GM23248 (cell line): ENCODE results near the gene FSIP2. TPM values are rescaled to one million over a fixed set of nuclear protein-coding genes. Genes with fewer than 3 reads are reported as not detected.

Experiments used
- DNase-seq: peaks from one replicate; pipeline ENCODE4 v3.0.0-alpha.2; 2015
- H2AFZ ChIP-seq: fragments of 200-600 bp; sonication (generic); 2 replicates; pipeline ENCODE4 v1.6.1; 2016; ENCODE audit warnings: antibody characterized with exemption
- H3F3A ChIP-seq: fragments of 200-600 bp; sonication (generic); 2 replicates; pipeline ENCODE4 v1.6.1; 2016; ENCODE audit warnings: mild to moderate bottlenecking, antibody characterized with exemption, mixed run types; ENCODE audit not compliant: insufficient read depth
- H3K27ac ChIP-seq: fragments of 200-600 bp; sonication (generic); 2 replicates; pipeline ENCODE4 v1.5.1; 2016; ENCODE audit warnings: mild to moderate bottlenecking
- H3K27me3 ChIP-seq: fragments of 200-600 bp; sonication (generic); replicated peaks from 2 replicates; pipeline ENCODE4 v1.6.1; 2016; ENCODE audit warnings: mild to moderate bottlenecking; ENCODE audit not compliant: insufficient read depth
- H3K36me3 ChIP-seq: fragments of 200-600 bp; sonication (generic); 2 replicates; pipeline ENCODE4 v1.6.1; 2016; ENCODE audit warnings: low read depth, mild to moderate bottlenecking
- H3K4me1 ChIP-seq: fragments of 200-600 bp; sonication (generic); 2 replicates; pipeline ENCODE4 v1.6.1; 2016; ENCODE audit warnings: mild to moderate bottlenecking; ENCODE audit not compliant: insufficient read depth
- H3K4me2 ChIP-seq: fragments of 200-600 bp; sonication (generic); one replicate; pipeline ENCODE4 v1.6.1; 2016; ENCODE audit warnings: mild to moderate bottlenecking; ENCODE audit not compliant: unreplicated experiment
- H3K4me3 ChIP-seq: fragments of 200-600 bp; sonication (generic); 2 replicates; pipeline ENCODE4 v1.5.1; 2016; ENCODE audit warnings: mild to moderate bottlenecking
- H3K79me2 ChIP-seq: fragments of 200-600 bp; sonication (generic); 2 replicates; pipeline ENCODE4 v1.6.1; 2016; ENCODE audit warnings: mild to moderate bottlenecking; ENCODE audit not compliant: insufficient read depth
- H3K9ac ChIP-seq: fragments of 200-600 bp; sonication (generic); 2 replicates; pipeline ENCODE4 v1.6.1; 2016; ENCODE audit warnings: mild to moderate bottlenecking
- H3K9me2 ChIP-seq: fragments of 200-600 bp; sonication (generic); 2 replicates; pipeline ENCODE4 v1.6.1; 2016; ENCODE audit warnings: mixed run types, mild to moderate bottlenecking, moderate library complexity; ENCODE audit not compliant: insufficient read depth
- H3K9me3 ChIP-seq: fragments of 200-600 bp; sonication (generic); one replicate; pipeline ENCODE4 v1.6.1; 2017; ENCODE audit warnings: low read depth
- H4K20me1 ChIP-seq: fragments of 200-600 bp; sonication (generic); 2 replicates; pipeline ENCODE4 v1.6.0; 2016; ENCODE audit not compliant: insufficient read depth
- EZH2 ChIP-seq: fragments of 200-600 bp; sonication (generic); IDR thresholded peaks from 2 replicates; pipeline ENCODE4 v1.6.1; 2018; ENCODE audit warnings: antibody characterized with exemption, mild to moderate bottlenecking; ENCODE audit not compliant: insufficient read depth, poor library complexity, severe bottlenecking
- EZH2phosphoT487 ChIP-seq: fragments of 200-600 bp; sonication (generic); IDR thresholded peaks from 2 replicates; pipeline ENCODE4 v1.6.1; 2018; ENCODE audit warnings: antibody characterized with exemption, moderate library complexity, mild to moderate bottlenecking, low read depth; ENCODE audit not compliant: insufficient read depth
- WGBS, 2 experiments: methylation state at CpG; one replicate each; pipeline ENCODE4 v1.1.6; 2015 to 2017; ENCODE audit warnings: low lambda C conversion rate in 2 of 2, low coverage in 1 of 2; ENCODE audit errors: missing lambda C conversion rate in 2 of 2; 5-methylcytosine and 5-hydroxymethylcytosine counted together
- in situ Hi-C: fragments of 300-500 bp; cut with MboI; formaldehyde crosslinking; loops from 2 replicates; pipeline ENCODE4 v1.15.0; 2020
- polyA plus RNA-seq: library from polyadenylated mRNA; unstranded; fragments of >200 nt; fragmentation: Nextera tagmentation; extraction: Ambion mirVana; gene quantifications from 2 replicates; pipeline ENCODE4 v1.2.1, GENCODE V29; 2016
- total RNA-seq: library from RNA; depleted of rRNA; stranded (reverse); fragments of >200 nt; shearing (Covaris generic); gene quantifications from 2 replicates; pipeline ENCODE4 v1.2.3, GENCODE V29; 2014

The FSIP2 gene
- total and polyA plus RNA-seq, 2 experiments from 2014 or later: not detected

DNA sequence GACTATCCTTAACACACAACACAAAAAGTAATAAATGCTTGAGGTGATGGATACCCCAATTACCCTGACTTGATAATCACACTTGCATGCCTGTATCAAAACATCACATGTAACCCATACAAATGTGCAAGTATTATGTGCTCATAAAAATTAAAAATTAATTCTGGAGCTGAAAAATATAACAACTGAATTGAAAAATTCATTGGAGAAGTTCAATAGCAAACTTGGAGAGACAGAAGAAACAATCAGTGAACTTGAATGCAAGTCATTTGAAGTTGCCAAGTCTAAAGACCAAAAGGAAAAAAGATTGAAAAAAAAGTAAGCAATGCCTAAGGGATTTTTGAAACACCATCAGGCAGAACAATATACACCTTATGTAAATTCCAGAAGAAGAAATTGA lies 79.4 kb downstream of the FSIP2 start:
- H3K4me1 ChIP-seq: no peaks in the 10 kb centered on the region
- H3K27ac ChIP-seq: no peak overlapping the region
- no peaks in the 10 kb centered on the region for H3K36me3 ChIP-seq
- in situ Hi-C loops: no loop called here
- no peaks in the 10 kb centered on the region for H3K9me2 ChIP-seq
- no peak for TF ChIP-seq EZH2phosphoT487
- no peak for TF ChIP-seq EZH2
- no peaks in the 10 kb centered on the region for H4K20me1 ChIP-seq
- H3K27me3 ChIP-seq: no peaks in the 10 kb centered on the region
- no peak overlapping the region for H3K4me3 ChIP-seq
- H3K9me3 ChIP-seq: peaks cover 5% of the 10 kb centered on the region
- H3K9ac ChIP-seq: no peak overlapping the region
- H3F3A ChIP-seq: no peaks in the 10 kb centered on the region
- no peaks in the 10 kb centered on the region for H3K79me2 ChIP-seq
- no peak overlapping the region for H3K4me2 ChIP-seq
- no peak for DNase-seq
- no peak overlapping the region for H2AFZ ChIP-seq

DNA sequence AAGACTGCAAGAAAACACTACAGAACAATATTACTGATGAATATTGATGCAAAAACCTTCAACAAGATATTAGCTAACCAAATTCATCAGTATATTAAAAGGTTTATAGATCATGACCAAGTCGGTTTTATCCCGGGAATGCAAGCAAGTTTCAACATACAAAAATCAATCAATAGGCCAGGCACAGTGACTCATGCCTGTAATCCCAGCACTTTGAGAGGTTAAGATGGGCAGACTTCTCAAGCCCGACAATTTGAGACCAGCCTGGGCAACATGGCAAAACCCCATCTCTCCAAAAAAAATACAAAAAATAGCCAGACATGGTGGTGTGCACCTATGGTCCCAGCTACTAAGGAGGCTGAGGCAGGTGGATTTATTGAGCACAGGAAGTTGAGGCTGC lies 82.9 kb downstream of the FSIP2 start:
- in situ Hi-C loops: no loop called here
- WGBS, 2 experiments: 31 to 35% methylated on average over 3 of the region's 3 CpGs
- Histone ChIP-seq H3K4me3 (no peak overlapping the region), H3K36me3 (no peaks in the 10 kb centered on the region), H3K4me2 (no peak overlapping the region), H3K9me2 (no peaks in the 10 kb centered on the region), H3F3A (no peaks in the 10 kb centered on the region), H3K27me3 (no peaks in the 10 kb centered on the region), H3K27ac (no peak overlapping the region), H3K79me2 (no peaks in the 10 kb centered on the region), H4K20me1 (no peaks in the 10 kb centered on the region), H3K9ac (no peak overlapping the region), H3K4me1 (no peaks in the 10 kb centered on the region), H3K9me3 (peaks cover 5% of the 10 kb centered on the region), H2AFZ (no peak overlapping the region)
- TF ChIP-seq EZH2phosphoT487 (no peak), EZH2 (no peak)
- no peak for DNase-seq

DNA sequence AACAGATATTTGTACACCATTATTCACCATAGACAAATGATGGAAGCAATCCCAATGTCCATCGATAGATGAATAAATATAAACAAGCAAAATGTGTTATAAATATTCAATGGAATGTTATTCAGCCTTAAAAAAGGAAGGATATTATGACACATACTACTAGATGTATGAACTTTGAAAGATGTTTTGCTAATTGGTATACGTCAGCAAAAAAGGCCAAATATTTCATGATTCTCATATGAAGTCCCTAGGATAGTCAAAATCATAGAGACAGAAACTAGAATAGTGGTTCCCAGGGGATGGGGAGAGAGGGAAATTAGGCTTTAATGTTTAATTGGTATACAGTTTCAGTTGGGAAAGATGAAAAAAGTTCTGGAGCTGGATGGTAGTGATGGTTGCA lies 85.2 kb downstream of the FSIP2 start:
- H3K27me3 ChIP-seq: no peaks in the 10 kb centered on the region
- H3K9me3 ChIP-seq: no peaks in the 10 kb centered on the region
- no peak overlapping the region for H2AFZ ChIP-seq
- H3K9ac ChIP-seq: no peak overlapping the region
- no peaks in the 10 kb centered on the region for H3K9me2 ChIP-seq
- H4K20me1 ChIP-seq: no peaks in the 10 kb centered on the region
- no peaks in the 10 kb centered on the region for H3F3A ChIP-seq
- H3K27ac ChIP-seq: no peak overlapping the region
- H3K4me2 ChIP-seq: no peak overlapping the region
- no peaks in the 10 kb centered on the region for H3K4me1 ChIP-seq
- in situ Hi-C loops: no loop called here
- TF ChIP-seq EZH2: no peak
- TF ChIP-seq EZH2phosphoT487: no peak
- no peak for DNase-seq
- no peak overlapping the region for H3K4me3 ChIP-seq
- H3K79me2 ChIP-seq: no peaks in the 10 kb centered on the region
- WGBS, 2 experiments: 39% methylated on average over 2 of the region's 2 CpGs
- H3K36me3 ChIP-seq: no peaks in the 10 kb centered on the region

DNA sequence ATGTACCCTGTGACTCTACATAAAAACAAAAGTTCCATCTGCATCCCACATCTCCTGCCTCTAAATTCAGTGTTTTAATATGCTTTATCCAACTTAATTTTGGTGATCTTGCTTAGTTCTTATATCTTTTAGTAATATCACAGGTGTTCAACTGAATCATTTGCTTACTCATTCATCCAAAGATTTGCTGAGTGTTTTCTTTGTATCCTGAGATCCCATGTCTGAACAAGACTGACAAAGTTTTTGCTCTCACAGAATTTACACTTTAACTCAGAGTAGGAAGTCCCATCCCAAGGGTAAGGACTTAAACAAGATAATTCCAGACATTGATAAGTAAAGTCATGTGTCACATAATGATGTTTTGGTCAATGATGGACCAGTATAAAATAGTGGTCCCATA lies 87.0 kb downstream of the FSIP2 start:
- Histone ChIP-seq H3K9me2 (no peaks in the 10 kb centered on the region), H3F3A (no peaks in the 10 kb centered on the region), H3K4me2 (no peak overlapping the region), H2AFZ (no peak overlapping the region), H3K27me3 (no peaks in the 10 kb centered on the region), H3K4me3 (no peak overlapping the region), H3K9ac (no peak overlapping the region), H4K20me1 (no peaks in the 10 kb centered on the region), H3K27ac (no peak overlapping the region), H3K36me3 (no peaks in the 10 kb centered on the region), H3K9me3 (no peaks in the 10 kb centered on the region), H3K79me2 (no peaks in the 10 kb centered on the region), H3K4me1 (no peaks in the 10 kb centered on the region)
- in situ Hi-C loops: no loop called here
- no peak for DNase-seq
- TF ChIP-seq EZH2phosphoT487 (no peak), EZH2 (no peak)

DNA sequence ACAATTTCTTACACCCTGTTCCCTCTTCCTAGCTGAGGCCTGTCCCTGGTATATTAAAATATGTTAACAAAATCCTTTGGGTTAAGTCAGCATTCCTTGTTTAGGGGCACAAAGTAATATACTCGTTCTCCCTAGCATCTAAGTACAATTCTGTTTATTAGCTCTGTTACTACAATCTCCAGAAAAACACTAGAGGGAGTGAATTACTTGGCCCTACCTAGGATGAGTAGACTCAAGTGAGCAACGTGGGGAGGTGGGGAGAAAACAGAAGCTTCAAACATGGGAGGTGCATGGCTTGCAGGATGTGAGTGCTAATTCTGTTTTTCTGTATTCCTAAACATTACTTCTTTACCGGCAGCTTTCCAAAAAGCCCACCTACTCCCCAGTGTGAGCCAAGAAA lies 89.7 kb downstream of the FSIP2 start:
- H3K27me3 ChIP-seq: no peaks in the 10 kb centered on the region
- H2AFZ ChIP-seq: no peak overlapping the region
- H4K20me1 ChIP-seq: no peaks in the 10 kb centered on the region
- H3F3A ChIP-seq: no peaks in the 10 kb centered on the region
- WGBS, 2 experiments: 28 to 33% methylated on average over 3 of the region's 3 CpGs
- H3K36me3 ChIP-seq: no peaks in the 10 kb centered on the region
- H3K9ac ChIP-seq: no peak overlapping the region
- no peak overlapping the region for H3K4me2 ChIP-seq
- H3K27ac ChIP-seq: no peak overlapping the region
- no peak for TF ChIP-seq EZH2phosphoT487
- no peak for TF ChIP-seq EZH2
- in situ Hi-C loops: no loop called here
- H3K9me3 ChIP-seq: no peaks in the 10 kb centered on the region
- no peak for DNase-seq
- H3K4me3 ChIP-seq: no peak overlapping the region
- no peaks in the 10 kb centered on the region for H3K79me2 ChIP-seq
- H3K9me2 ChIP-seq: no peaks in the 10 kb centered on the region
- no peaks in the 10 kb centered on the region for H3K4me1 ChIP-seq
